Inferior parietal cortex (tissue), 1 donor: ENCODE measurements around the gene AOPEP.

ENCODE experiments used
- DNase-seq: peaks from one replicate; pipeline ENCODE4 v3.0.0-alpha.2; 2016; ENCODE audit errors: extremely low spot score

AOPEP gene

DNA sequence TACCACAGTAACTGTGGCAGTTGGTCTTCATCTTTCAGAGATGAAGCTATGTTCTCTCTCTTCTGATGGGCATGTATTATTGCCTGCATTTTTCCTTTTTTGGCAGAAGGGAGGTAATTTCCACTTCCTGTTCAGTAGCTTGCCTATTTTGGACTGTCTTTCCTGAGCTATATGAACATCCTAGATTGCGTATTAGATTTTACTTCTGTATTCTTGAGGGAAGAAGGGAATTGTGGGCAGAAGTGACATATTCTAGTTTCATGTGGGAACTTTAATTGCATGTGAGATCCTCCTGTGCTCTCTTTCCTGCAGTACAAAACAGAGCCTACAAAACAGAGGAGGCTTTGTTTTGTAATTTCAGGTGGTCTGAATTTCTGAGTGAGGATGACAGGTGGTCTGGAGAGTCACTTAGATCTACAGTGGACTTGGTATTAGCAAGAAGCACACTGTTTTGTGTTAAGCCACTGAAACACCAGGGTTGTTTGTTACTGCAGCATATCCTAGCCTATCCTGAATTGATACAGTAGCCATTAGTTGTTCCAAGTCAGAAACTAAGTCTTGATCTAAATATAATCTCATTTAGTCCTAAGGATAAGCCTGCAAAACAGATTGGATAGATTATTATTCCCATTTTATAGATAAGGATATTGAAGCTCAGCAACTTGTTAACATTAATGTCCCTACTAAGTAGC is 68.1 kb downstream of the AOPEP start:
- DNase-seq, result no peak

DNA sequence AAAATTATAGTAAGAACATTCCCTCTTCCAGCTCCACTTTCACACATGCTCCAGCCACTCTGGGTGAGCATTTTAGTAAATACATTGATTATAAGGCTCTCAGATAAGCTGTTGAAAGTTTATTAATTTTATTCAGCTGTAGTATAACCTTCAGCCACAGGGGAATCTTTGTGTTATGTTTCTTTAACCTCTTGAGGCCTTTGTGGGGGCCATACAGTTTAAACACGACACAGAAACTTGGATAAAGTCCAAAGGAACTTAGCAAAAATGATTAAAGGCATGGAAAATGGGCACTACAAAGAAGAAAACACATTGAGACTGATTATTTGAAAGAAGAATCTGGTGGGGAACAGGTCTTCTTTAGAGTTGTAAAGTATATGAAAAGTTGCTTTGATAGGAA is 70.2 kb downstream of the AOPEP start:
- no peak for DNase-seq

DNA sequence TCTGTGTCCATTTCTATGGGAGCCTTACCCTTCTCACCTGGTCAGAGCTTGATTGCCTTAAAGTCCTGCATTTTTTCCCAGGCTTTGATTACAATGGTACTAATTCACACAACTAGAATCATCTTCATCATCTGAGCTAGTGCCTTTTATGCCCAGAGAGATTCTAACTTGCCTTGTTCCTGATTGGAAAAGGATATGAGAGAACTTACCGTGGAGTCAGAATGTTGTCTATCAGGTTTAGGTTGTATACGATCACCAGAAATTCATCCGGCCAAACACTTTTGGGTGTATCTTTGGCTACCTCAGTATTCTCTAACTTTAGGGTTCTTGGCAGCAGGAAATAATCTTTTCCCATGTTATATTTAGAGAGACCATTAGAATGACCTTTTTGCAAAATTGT is 71.7 kb downstream of the AOPEP start:
- DNase-seq, result no peak

DNA sequence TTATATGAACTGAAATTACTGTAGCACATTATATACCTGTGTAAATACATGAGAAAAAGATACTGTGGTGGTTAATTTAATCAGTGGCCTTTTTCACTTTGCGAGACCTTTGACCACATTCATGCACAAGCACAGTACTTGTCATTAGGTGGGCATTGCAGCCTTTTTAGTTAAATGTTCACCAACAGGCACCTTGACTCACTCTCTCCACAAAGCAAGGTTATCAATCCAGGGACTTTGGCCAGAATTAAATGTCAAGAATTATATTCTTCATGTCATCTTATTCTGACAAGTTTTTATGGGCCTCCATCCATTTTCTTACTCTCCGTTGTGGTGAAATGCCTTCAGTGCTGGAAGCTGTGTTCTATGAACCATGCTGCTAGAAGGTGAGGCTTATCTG is 72.2 kb downstream of the AOPEP start:
- no peak for DNase-seq

DNA sequence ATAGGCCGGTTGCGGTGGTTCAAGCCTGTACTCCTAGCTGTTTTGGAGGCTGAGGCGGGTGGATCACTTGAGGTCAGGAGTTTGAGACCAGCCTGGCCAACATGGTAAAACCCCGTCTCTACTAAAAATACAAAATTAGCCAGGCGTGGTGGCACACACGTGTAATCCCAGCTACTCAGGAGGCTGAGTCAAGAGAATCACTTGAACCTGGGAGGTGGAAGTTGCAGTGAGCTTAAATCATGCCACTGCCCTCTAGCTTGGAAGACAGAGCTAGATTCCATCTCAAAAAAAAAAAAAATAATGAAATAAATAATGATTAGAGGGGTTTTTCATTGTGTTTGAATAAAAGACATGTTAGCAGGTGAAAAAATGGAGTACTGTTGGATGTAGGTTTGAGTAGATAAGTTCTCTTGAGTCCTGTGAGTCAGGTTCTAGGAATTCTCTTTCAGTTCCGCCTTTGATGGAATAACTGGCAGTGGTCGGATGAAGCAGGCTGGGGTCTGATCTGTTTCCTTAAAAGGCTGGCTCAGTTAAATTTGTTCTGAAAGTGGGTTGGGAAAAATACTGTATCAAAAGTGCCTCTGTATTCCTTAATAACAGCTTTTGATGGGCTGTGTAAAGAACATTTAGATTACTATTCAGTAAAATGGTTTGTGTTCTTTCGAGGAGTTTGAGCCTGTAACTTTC is 73.2 kb downstream of the AOPEP start:
- DNase-seq, result no peak

DNA sequence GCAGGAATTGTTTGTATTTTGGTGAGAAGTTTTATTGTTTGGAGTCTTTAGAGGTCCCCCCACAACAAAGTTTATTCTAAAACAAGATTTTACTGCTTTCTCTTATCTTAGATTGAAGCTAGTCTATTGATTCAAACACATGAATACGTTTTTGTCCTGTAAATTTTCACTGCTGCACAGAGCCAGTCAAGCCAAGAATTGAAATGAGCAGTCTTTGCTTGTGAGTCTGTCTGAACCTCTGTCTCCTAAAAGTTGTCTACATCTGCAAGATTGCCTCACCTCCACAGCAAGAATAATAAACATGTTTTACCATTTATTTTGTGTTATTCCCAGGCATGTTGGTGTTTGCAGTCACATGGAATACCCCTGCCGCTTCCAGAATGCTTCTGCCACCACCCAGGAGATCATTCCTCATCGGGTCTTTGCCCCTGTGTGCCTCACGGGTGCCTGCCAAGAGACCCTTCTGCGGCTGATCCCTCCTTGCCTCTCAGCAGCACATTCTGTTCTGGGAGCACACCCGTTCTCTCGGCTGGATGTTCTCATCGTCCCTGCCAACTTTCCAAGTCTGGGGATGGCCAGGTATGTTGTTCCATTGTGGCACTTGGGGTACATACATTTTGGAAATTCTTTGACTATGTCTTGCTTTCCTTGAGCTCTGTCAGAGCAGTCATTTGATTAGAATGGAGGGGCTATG is 74.1 kb downstream of the AOPEP start:
- no peak for DNase-seq

DNA sequence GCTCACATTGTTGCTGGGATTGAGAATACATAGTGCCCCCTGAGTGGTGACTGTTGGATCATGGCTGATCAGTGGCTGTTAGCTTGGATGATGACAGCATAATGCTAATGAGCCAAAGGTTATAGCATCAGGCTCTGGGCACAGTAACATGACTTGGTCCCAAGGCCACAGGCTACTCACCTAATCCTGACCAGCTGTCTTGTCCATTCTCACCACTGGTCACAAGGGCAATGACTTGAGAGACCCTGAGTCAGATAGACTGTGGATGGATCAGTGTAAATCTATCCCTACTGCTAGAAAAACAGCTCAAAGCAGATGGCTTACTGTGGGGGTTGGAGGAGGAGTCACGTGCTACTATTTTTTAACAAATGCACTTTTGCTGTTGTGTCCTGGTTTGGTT is 74.7 kb downstream of the AOPEP start:
- no peak for DNase-seq

DNA sequence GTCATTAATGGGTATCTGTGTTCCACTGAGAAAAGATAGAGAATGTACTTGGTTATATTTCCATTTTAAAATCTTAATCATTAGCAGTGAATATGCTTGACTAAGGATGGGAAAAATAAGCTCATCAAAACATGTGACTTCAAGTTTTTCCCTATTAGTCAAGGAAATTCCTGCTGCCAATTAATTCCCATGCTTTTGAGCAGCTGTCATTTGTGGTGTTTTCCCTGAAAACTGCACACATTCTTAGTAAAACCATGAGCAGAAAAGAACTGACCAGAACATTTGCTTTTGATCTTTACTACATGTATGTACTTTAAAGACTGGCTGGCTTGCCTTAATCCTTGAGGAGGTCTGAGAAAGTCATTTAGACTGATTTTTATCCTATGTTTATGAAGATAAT is 75.2 kb downstream of the AOPEP start:
- DNase-seq, result no peak

DNA sequence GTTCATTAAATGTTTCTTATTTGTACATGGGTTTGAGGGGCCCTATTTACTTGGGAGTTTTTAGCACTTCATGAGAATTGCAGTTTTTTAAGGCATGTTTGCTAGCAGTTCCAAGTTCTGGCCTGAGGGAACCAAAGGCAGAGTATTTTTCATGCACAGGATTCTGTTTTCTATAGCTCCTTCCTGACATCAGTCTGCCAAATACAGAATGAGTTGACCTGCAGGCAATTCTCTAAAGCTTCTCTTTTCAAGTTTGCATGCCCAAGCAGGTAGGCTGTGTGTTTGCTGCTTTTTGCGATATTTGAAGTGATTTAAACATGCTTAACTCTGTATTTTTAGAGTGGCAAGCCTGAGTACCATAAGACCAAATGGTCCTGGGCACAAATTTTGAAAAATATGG is 75.8 kb downstream of the AOPEP start:
- no peak for DNase-seq

DNA sequence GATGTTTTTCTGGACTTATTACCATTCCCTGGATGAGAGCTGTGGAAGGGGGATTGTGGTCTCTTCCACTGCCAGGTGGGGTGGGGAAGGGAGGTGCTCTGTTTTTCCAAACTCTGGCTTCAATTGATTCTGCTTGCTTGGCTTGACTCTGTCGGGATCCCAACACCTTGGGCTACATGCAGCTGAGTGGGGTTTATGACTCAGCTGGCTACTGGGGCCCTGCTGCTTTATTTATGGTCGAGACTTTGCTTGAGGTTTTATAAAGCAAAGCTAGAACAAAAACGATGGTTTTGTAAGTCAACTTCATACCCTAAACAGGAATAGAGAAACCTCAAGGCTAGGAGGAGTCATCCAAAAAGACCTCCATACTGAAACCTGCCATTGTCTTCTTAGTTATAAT is 76.3 kb downstream of the AOPEP start:
- DNase-seq, result no peak

DNA sequence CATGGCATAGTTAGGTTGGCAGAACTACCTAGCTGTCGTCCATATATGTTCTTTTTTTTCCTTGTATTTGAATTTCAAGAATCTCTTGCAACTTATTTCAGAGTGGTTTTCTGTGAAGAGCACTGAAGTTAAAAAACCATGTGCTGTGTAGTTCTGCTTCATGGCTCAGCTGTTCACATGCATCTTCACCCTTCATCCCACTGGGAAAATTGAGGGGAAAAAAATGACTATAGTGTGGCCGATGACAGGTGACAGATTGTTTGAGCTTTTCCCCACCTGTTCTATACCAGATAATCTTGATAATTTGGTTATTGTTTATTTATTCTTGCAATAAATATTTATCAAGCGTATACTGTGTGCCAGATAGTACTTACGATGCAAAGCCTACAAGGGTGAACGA is 77.8 kb downstream of the AOPEP start:
- no peak for DNase-seq

DNA sequence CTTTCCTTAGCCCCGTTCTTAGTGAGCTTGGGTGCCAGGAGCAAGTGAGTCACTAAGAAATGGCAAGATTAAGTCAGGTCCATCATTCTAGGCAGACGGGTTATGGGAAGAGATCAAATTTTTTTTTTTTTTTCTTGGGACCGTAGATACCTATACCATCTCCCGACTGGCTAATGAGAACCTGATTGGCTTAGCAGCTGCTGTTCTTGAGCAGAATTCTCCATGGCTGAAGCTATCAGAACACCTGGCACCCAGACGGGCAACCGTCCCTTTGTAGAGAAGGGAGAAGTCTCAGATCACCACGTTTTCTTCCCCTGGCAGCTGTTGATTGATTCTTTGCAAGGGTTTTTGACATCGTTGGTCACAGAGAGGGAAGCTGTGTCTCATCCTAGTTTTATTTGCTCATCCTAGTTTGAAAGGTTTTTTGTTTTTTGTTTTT is 78.6 kb downstream of the AOPEP start:
- DNase-seq, result no peak

DNA sequence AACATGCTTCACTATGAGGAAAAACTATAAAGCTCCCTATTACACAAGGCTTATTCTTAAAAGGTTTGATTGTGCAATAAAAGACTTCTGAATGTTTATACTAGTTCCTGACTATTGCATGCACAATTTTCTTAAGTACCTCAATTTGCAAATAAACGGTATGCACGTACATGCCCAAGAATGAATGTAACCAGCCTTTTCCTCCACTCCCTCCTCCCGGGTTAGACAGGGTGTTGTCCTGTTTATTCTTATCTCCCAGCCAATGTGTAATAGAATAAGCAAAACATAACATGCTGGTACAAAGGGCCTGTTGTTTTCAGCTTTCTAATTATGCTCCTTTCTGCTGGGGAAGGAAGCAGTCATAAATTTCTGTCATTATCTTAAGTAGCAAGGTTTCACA is 79.1 kb downstream of the AOPEP start:
- no peak for DNase-seq

DNA sequence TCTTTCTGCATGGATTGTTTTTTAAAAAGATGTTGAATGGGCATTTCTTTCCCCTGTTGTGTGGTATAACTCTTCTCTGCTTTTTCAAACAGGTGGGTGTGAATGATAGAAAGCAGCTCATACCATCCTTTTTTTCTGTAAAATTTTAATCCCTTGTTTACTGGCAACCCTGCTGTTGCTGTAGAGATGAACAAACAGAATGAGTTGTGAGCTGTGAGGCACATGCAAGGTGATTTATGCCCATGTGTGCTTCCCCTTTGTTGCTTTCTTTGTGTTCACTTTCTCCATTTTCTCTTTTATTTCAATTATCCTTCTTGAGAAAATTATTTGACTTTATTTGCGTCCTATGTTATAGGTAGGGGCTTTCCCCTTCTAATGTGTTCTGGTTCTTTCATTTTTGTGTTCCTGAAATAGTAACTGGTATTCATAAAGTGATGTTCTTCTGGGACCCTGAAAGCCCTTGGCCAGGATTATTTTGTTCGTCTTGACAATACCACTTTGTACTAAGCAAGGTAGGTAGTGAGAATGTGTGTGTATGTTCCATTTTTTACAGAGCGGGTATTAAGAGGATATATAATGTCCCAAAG is 79.9 kb downstream of the AOPEP start:
- DNase-seq, result no peak

DNA sequence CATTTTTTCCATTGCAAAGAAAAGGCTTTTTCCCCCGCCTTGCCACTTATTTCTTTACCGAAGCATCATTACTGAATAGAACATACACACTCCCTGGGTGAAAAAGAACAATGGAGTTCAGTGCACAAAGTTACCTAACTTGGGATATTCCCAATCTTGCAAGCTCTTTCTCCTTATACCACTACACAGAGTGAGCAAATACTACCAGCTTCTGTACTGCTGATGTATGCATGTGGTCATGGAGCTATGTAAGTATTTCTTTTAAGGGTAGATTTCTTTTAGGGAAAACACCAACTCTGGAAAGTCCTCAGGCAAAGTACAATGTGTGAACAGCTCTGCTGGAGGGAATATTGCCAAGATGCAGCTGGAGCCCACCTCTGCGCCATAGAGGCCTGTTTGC is 81.1 kb downstream of the AOPEP start:
- DNase-seq, result no peak

DNA sequence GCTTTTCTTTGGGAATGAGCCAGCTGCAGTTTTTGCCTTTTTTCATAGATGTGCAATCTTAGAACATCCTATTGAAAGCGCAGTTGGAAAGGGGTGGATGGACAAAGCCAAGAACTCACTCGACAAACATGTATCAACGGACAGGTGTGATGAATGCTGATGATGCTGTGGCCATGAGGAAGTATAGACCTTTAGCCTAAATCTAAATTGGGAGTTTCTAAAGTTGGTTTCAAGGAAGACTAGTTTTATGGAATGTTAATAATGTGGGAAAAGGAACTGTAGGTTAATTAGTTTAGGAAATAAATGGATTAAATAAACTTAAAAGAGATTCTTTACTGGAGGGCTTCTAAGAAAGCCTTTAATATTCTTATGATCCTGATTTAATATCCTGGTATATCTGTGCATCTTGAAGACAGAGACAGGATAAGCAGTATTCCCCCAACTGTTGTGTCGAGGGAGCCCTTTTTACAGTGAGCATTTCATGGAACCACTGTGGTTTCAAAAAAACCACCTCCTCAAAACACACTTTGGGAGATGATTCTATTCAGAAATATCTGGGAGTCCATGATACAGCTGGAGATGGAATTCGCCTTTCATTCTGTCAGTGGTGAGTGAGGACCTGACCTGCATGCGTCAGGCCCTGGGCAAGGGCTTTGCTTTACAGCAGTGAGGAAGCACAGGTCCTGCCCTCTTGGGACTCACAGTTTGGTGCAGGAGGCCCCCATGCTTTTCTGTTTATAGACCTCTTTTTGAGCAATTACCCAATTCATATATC is 82.6 kb downstream of the AOPEP start:
- DNase-seq, result no peak

DNA sequence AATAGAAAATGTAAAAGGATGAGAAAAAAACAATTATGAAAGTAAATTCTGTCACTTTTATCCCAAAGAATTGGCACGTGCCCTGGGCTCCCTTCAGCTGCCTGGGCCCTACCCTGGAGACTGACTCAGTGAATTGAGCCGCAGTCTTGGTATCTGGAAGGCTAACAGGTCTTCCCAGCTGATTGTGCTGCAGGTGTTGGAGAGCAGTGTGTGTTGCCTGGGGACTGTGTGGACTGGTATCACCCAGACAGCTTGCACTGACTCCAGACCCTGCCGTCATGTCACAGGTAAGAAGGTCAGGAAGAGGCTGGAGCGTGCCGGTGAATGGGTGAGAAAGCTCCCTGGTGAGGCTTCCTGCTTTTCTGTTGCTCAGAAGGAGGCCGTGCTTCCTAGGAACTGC is 83.3 kb downstream of the AOPEP start:
- no peak for DNase-seq

DNA sequence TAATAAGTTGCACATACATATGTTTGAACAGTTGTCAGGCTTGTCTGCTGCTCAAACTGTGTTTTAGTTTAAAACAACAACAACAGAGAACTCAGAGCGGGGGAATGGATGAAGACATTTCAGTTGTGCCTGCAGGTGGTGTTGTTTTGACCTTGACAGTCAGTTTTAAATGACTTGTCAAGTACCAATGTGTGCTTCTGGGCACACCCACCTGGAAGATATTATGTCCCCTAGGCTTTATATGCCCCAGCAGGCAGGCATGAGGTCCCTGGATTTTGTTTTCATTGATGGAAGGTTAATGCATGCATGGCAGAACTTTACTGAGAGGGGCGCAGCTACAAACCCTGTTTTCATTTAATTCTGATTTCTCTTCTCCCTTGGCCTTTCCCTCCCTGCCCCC is 84.6 kb downstream of the AOPEP start:
- no peak for DNase-seq

DNA sequence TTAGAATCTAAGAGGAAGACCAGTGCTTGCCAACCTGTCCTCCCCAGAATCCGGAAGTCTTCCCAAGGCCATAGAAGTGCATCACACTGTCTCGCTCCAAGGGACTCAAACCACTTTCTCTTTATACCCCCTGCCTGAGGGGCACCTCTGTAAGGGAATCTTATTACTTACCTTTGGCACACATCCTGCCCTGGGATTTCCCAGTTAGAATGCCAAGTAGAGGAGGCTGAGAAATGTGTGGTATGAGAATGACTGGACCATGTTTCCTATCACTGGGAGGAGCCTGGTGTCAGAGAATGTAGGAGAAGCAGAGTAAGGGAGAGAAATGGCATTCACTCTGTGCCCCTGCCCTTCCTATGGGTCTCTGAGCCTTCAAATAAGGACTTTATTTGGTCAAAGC is 85.8 kb downstream of the AOPEP start:
- DNase-seq, result no peak

DNA sequence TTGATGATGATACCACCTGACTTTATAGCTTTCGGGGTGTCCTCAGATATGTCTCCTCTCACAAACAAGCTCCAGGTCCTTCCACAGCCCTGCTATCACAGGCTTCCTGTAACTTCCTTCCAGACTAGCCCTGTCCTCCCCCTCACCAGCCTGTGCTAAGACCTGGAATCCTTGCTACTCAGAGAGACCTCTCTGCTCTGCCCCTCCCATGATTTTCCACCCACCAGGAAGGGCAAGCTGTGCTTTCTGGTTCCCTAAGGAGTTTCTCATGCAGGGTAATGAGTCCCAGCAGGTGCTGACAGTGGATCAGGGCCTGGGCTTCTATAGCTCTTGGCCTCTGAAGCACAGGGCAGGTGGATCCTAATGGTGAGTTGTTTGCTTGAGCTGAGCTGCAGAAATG is 86.9 kb downstream of the AOPEP start:
- DNase-seq, result no peak

DNA sequence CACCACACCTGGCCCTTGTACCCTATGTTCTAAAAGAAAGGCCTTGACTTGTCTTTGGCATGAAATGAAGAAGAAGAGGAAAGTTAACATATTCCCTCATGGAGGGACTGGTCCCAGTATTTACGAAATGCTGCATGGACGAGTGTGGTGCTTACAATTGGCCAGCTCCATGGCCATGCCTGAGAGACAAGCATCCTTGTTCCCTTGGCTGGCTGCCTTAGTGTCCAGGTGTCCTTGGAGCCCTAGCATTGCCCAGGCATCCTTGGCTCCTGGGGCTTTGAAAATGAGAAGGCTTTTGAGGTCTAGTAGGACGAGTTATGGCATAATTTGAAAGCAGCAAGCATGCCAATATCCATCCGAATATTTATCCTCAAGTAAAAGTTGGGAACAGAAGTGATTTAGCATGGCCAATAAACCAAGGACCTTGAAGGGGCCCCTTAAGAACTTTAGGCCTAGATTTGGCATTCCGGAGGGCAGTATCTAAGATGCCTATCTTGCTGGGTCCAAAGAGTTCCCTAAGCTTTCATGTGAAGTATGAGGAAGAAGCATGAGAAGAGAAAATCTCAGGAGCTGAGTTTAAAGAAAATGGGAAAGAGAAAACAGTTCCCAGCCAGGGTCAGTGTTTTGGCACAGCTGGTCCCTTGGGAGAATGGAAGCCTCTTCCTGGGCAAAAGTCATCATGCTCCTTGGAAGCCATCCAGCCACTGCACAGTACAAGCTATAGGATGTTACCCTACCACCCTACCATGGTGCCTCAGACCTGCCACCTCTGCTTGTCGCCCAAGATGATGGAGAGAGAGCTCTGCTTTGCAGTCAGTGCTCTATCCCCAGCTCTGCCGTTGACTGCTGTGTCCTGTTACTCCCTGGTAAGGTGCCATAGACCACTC is 91.0 kb downstream of the AOPEP start:
- DNase-seq, result no peak
